ENCODE data around the gene CELF4.

DNA sequence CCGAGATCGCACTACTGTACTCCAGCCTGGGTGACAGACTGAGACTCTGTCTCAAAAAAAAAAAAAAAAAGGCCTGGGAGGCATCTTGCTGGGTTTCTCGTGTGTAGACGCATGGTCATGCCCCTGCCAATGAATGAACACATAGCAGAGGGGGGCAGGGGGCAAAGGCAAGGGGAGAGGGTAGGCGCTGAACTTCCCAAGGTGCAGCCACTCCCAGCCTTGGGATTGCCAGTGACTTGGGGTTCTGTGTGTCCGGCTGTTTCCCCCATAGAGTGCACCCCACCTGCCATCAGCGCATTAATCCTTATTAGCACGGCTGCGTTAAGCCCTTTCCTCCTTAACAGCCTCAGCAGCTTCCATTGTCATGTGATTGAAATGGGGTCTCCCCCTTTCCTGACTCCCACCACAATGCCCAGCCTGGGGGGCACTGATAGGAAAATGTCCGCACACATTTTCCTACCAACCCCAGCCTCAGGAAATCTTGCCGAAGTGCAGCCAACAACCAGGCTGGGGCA lies 225.8 kb downstream of the CELF4 start:
- TF ChIP-seq POLR2A (IDR thresholded peaks at IDR 0.05) = no peak
- TF ChIP-seq, protein P1, sequence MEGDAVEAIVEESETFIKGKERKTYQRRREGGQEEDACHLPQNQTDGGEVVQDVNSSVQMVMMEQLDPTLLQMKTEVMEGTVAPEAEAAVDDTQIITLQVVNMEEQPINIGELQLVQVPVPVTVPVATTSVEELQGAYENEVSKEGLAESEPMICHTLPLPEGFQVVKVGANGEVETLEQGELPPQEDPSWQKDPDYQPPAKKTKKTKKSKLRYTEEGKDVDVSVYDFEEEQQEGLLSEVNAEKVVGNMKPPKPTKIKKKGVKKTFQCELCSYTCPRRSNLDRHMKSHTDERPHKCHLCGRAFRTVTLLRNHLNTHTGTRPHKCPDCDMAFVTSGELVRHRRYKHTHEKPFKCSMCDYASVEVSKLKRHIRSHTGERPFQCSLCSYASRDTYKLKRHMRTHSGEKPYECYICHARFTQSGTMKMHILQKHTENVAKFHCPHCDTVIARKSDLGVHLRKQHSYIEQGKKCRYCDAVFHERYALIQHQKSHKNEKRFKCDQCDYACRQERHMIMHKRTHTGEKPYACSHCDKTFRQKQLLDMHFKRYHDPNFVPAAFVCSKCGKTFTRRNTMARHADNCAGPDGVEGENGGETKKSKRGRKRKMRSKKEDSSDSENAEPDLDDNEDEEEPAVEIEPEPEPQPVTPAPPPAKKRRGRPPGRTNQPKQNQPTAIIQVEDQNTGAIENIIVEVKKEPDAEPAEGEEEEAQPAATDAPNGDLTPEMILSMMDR (IDR thresholded peaks at IDR 0.05) = no peak
